EL (cell line): Measurements from ENCODE around the gene OR14A16.

Experiments
- DNase-seq: peaks from one replicate; pipeline ENCODE4 v3.0.0-alpha.2; 2016

OR14A16 gene, protein sequence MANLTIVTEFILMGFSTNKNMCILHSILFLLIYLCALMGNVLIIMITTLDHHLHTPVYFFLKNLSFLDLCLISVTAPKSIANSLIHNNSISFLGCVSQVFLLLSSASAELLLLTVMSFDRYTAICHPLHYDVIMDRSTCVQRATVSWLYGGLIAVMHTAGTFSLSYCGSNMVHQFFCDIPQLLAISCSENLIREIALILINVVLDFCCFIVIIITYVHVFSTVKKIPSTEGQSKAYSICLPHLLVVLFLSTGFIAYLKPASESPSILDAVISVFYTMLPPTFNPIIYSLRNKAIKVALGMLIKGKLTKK

DNA sequence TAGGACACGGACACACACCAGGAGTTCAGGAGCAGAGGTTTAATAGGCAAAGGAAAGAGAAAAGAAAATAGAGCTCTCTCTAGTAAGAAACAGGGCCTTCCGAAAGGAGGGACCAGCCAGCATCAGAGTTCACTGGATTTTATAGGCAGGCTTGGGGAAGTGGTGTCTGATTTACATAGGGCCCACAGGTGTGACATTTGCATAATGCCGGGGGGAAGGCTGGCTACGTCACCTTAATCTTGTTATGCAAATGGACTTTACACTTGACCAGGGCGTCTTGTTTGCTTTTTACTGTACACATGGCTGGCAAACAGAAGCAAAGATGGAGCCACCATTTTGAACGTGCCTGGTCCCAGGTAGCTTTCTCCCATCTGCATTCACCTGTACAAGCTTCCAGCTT is at the start of gene OR14A16:
Gene OR14A16, minus strand, starts transcription at position 97 of the 400 bp plus-strand sequence. CDS start 8,390 bp downstream, outside the sequence.
- no peak for DNase-seq

DNA sequence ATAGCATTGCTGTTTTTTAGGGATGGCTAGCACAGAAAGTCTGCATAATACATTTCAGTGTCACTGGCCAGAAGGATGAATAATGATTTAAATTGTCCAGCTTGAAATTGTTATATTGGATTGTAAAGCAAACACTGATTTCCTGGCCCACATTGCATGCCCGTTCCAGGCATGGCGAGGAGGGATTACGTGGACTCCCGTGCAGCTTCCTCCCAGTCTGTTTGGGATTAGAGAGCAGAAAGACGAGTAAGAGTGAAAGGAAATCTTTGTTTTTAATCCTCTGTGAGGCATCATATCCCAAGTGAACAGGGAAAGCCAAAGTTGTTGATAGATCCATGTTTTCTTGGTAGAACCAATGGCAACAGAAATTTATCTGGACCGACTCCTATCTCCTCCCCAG is 41.5 kb upstream of the OR14A16 start:
- no peak for DNase-seq

DNA sequence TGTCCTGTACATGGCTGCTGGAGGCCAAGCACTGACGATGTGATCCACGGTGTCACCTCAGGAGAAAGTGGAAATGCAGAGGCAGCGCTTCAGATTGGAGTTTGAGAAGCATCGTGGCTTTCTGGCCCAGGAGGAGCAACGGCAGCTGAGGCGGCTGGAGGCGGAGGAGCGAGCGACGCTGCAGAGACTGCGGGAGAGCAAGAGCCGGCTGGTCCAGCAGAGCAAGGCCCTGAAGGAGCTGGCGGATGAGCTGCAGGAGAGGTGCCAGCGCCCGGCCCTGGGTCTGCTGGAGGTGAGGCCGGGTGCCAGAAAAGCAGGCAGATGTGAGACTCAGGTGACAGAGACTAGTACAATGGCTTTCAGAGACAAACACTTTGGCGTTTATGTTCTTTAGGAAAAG is 40.7 kb upstream of the OR14A16 start:
- no peak for DNase-seq

DNA sequence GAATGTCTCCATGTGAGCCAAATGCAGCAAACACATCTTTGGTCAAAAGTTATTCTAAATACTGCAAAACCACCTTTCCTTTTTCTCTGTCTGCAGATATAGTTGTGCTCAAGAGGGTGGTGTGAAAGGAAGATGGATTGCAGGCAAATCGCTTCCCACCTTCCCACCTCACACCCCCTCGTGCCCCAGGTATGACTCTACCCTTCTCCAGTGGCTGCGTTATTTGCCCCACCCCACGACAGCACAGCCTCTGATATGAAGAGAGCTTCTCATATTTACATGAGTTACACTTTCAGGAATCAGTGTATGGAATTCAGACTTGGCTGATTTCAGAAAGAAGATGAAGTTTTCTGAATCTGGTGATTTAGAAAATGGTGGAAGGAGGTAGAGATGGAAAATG is 38.8 kb upstream of the OR14A16 start:
- no peak for DNase-seq

DNA sequence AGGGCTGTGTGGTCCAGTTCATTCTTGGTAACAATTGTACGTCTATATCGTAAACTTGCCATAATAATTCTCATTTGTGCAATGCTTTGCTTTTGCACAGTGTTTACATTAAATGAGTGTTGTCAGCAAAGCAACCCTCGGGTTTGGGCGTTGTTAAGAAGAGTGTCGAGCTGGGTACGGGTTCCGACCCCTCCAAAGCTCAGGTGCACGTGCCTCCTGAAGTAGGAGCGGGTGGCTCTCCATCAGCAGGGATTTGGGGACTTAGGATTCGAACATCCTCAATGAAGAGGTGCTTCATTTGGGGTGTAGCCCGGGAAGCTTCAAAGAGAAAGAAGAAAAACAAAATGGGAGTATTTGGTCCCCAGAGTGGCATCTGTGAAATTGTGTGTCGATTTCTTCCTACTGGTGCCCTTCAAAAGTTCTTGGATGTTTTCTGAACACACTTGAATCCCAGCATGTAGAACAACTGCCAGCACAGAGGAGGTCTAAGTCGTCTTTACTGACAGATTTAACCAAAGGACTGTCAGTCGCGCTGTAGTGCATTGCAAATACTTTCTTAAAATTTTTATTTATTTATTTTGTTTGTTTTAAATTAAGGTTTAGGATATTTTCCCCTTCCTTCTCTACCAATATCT is 34.2 kb upstream of the OR14A16 start:
- no peak for DNase-seq

DNA sequence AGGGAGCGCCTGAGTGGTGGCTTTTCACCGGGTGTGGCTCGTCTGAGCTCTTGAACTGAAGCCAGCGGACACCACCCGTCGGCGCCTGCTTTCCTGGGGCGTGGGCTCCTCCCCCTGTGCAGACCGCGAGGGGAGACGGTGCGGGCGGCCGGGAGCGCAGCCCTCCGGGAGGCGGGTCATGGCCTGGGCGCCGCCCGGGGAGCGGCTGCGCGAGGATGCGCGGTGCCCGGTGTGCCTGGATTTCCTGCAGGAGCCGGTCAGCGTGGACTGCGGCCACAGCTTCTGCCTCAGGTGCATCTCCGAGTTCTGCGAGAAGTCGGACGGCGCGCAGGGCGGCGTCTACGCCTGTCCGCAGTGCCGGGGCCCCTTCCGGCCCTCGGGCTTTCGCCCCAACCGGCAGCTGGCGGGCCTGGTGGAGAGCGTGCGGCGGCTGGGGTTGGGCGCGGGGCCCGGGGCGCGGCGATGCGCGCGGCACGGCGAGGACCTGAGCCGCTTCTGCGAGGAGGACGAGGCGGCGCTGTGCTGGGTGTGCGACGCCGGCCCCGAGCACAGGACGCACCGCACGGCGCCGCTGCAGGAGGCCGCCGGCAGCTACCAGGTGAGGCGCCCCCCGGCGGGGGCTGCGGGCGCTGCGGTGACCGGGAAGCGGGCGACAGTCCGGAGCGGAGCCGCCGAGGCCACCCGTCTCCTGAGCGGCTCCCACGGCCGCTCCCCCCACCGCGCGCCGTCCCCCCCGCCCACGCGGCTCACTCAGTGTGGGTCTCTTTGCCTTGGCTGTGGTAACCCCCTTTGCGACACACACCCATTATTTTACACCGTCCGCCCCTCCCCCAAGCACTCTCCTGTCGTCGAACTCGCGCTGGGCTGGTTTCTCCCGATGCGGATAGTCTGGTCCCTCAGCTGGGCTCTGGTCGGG is 33.4 kb upstream of the OR14A16 start, which contains the start of gene TRIM58:
Gene TRIM58, plus strand, starts transcription at position 119 of the 916 bp plus-strand sequence. Its CDS starts 60 bp downstream, at position 179.
- DNase-seq = no peak

DNA sequence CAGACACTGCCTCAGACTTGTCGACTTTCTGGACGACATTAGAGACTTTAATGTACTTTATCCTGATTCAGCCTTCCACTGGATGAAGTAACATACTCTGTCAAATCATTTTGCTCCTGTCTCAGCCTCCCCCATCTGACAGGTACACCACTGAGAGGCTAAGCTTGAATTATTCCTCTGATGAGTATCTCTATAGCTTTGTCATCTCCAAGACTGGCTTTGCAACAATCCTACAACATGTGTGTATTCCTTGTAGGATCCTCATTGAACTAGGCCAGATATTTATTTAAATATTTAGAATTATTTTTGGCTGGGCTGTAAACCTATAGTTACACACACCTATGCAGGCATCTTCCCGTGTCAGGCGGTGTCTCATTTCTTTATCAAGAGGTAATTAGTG is 32.0 kb upstream of the OR14A16 start:
- DNase-seq = no peak

DNA sequence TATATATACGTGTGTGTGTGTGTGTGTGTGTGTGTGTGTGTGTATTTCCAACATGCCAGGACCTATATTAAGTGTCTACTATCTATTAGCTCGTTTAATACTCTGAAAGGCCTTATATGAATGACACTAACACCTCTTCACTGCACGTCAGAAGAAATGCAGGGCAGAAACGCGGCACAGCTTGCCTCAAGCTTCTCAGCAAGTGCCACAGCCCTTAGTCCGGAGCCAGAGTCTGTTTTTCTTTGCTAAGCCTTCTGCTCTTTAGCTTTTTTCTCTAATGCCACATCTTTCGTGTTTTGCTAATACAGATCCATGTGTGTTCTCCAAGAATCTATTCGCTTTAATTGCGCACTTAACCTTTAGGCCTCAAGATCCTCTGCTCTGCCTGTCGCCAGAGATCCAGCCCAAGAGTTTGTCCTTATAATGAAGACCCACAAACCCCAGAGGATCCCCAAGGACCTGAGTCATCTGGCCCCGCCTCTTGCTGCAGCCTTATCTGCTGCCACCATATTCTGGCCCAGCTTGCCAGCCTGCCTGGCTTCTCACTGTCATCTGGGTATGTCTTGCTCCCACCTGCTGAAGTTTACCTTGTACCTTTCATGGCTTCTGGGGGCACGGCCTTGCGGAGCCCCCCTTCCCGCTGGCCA is 31.1 kb upstream of the OR14A16 start:
- no peak for DNase-seq

DNA sequence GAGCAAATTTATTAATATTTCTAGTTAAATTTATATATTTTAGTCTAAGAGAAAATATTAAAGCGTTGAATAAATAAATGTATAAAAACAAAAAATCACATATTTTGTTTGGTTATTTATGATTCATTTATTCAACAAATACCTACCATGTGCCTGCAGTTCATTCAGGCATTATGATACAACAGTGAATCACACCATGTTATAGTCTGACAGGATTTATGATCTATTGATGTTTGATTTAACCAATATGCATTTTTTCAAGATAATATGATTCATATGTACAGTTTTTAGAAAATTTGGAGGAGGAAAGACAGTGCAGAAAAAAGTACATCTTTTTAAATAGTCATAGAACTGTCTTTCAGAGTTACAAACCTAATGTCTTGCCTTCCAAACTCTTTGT is 25.7 kb upstream of the OR14A16 start:
- no peak for DNase-seq

DNA sequence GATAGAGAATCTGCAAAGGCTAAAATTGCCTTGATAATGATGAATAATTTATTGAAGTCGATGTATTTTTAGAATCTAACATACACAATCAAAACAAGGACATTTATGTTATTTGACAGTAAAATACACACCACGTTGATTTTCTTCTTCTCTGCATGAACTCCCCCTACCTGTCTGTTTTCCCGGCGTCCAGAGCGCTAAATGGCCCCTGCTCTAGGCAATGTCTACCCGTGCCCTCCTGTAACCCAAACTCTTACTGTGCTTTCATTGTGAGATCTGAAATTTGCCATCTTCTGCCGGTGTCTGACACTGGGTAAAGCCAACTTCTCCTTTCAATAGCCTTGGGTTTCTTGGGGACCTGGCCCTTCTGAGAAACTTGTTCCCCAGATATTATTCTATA is 24.4 kb upstream of the OR14A16 start:
- no peak for DNase-seq

DNA sequence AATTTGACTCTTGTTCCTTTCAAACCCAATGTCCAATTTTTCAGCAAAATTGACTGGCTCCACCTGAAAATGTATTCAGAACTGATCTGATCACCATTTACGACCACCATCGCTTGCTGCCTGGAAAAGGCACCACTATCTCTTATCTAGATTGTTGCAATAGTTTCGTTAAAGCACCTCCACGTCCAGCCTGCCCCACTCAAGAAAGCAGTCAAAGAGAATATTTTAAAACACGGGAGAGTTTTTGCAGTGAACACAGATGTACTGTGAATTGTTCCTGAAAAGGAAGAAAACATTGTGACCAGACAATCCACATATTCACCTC is 21.7 kb upstream of the OR14A16 start:
- DNase-seq = no peak

DNA sequence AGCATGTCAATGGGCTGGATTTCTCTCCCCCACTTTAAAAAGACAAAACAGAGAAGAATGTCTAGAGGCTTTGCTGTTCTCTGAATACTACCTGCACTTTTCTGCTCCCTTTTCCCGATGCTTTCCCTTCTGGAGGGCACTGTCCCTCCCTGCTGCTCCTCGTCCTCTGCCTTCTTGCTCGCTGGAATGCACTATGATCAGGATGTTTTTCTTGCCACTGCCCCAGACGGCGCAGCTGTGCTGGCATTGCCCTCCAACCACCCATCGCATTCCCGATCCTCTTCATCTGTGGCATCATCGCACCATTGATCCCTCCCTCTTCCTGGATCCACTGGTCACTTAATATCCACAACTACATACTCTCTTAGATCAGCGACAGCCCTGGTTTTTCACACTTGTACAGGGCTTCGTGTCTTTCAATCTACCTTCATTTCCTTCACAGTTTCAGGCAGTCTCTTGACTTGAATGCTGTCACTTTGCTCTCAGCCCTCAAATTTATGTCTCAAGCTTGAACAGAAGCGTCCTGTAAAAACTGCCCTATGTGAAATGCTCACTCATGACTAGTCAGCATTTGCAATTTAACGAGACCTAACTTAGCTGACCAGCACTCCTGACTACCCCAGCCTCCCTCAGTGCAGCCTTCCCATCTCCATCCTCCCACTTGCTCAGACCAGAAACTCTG is 21.2 kb upstream of the OR14A16 start:
- DNase-seq = no peak

DNA sequence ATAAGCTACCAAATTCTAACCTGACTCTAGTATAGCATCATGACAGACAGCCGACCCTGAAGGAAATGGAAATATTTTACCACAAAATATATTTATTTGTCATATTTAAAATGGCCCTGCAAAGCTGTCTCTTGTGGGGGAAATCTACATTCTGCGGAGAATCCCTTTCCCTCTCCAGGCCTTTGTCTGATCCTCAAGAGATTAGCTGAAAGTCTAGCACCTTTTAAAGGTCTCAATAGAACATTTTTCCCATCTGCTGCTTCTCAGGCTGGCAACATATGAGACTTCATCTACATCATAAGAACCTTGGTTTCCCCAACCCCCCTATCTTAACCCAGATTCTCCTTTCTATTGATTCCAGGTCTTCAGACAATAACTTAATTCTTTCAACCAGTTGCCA is 19.5 kb upstream of the OR14A16 start:
- DNase-seq = no peak

DNA sequence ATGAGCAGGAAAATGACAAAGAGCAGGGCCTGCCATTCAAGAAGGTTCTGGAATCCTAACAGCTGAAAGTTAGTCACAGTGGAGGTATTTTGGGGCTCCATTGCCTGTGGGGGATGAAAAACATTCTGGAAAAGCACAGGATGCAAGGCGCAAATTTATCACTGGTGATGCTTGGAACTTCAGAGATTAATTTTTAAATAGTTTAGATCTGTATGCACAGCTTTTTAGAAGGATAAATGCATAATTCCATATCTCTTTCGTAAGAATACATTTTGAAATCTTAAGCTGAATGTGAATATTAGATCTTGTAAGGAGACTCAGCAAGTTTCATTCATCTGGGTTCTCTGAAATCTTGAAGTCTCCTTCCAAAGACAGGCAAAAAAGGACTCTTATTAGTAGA is 17.9 kb upstream of the OR14A16 start, which contains the start of gene OR11L1:
Gene OR11L1, minus strand, starts transcription at position 101 of the 400 bp plus-strand sequence. Its CDS starts 0 bp downstream, at position 101.
- no peak for DNase-seq

DNA sequence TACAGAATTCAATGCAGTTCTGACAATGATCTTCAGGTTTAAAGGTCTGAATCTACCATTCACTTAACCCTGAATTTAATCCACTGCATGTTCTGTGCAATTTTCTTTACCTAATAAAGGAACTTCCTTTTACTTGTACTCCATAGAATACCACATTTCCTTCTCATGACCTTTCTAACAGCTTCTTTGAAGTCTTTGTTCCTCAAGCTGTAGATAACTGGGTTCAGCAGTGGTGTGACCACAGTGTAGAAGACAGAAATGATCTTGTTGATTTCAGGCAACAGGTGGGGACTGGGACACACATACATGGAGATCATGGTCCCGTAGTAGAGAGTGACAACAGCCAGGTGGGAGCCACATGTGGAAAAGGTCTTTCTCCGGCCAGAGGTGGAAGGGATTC is 16.9 kb upstream of the OR14A16 start:
- no peak for DNase-seq

DNA sequence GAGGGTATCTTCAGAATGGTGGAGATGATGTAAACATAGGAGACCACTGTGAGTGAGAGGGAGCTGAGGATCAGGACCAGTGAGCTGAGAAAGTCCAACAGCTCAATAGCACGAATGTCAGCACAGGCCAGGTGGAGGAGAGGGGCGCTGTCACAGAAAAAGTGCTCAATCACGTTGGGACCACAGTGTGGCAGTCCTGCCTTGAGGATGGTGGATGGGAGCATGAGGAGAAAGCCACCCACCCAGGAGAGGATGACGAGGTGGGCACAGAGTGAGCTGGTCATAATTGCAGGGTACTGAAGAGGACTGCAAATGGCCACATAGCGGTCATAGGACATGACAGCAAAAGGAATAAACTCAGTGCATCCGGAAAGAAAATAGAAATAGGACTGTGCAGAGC is 9.7 kb upstream of the OR14A16 start:
- no peak for DNase-seq

DNA sequence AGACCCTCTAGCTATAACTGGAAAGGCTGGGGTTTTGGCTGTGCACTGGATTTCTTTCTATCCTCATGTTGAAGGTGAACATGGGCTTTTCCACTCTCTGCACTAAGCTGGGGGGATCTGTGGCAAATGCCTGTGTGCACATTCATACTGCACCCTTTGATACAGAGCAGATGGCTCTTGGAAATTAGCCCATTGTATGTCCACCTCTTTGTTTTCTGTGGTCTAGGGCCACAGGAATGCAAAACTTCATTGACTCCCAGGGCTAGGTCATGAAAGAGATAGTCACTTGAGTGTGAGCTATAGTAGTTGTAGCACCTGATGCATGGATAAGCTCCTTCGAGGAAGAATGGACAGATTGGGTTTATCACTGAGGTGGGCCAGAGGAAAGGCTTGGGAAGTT is 5.7 kb upstream of the OR14A16 start:
- no peak for DNase-seq

DNA sequence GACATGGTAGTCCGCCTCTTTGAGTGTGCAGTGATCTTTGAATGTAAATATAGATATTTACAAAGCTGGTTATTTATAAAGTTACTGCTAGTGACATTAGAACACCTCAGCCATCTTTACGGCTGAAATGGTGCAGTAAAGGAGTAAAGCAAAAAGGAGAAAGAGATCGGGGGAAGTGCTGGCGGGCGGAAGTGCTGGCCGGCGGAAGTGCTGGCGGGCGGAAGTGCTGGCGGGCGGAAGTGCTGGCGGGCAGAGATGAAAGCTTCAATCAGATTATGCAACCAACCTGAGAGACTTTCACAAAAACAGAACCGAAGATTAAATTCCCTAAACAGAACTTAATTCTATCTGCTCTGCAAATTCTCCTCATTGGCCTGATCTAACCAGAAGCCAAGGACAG is 1.4 kb upstream of the OR14A16 start:
- no peak for DNase-seq

DNA sequence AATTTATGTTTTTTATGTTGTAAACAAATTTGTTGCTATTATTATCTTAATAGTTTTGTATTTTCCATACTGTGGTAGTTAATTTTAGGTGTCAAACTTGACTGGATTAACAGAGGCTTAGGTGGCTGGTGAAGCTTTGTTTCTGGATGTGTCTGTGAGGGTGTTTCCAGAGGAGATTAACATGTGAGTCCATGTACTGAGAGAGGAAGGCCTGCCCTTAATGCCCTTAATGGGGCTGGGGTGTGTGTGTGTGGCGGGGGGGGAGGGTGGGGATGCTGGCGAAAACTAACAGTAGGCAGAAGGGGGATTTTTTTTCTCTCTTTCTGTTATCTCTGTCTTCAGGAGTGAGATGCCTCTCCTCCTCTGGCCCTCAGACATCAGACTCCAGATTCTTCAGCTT is 1.9 kb downstream of the OR14A16 start:
- no peak for DNase-seq

DNA sequence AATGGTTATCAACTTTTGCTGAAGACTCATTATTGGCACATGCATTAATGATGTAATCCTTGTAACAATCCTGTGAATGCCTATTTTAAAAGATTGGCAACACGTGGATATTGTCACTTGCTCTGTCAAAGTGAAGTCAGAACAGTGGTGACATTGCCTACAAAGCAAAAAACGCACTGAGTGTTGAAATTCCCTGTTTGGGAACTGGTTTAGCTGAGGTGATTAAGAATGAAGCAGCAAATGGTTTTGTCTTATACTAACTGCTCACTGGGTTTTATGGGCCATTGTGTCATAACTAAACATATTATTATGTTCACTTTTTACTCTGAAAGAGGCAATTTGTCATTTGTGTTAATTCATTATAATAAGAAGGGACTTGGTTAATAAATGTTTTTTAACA is 11.3 kb downstream of the OR14A16 start:
- no peak for DNase-seq

DNA sequence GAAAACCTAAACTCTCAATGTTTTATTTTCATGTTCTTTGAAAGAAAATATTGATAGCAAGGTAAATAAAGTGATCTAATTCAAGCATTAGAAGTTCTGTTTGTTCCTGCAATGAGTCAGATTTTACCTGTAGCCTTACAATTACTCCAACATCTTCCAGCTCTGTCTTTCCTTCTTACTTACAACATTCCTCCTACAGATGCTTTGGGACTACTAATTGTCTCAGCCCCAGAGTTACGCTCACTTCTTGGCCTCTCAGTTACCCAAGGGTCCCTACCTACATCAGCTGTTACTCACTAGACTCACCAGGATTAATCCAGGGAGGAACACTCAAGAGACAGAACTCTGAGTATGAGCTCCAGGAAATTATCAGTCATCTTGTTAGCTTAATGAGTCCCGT is 26.4 kb downstream of the OR14A16 start:
- no peak for DNase-seq

DNA sequence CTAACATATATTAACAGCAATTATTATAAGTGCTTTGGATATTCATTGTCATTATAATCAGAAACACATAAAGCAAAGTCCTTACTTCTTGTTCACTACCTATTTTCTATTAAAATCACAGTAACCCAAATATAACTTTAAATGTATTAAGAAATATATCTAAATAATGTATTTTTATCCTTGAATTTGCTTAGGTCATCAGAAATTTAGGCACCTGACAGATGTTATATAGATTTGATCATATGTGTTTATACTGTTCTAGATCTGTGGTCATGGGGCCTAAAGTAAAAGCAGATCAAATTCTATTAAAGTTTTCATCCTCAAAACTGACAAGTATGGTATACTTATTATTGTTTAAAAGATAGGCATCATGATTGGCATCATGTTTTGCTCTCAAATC is 54.3 kb downstream of the OR14A16 start:
- no peak for DNase-seq
